Measurements from ENCODE around the gene MAST4.

DNA sequence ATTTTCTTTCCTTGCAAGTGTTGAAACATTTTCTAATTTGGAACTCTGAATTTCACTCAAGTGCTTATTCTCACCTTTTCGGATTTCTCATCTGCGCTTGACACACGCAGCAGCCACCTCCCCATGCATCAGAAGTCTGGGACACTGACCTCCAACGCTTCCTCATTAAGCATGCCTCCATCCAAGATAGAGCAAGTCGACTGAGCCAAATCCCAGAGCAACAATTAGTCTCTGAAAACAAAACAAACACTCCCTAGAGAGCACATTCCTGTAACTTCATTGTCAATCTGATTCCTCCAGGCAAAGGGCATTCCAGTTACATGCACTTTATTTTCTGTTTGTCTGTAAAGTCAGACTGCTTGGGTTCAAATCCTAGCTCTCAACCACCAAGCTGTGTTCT is 594.7 kb downstream of the MAST4 start:
- TF ChIP-seq, protein P1, sequence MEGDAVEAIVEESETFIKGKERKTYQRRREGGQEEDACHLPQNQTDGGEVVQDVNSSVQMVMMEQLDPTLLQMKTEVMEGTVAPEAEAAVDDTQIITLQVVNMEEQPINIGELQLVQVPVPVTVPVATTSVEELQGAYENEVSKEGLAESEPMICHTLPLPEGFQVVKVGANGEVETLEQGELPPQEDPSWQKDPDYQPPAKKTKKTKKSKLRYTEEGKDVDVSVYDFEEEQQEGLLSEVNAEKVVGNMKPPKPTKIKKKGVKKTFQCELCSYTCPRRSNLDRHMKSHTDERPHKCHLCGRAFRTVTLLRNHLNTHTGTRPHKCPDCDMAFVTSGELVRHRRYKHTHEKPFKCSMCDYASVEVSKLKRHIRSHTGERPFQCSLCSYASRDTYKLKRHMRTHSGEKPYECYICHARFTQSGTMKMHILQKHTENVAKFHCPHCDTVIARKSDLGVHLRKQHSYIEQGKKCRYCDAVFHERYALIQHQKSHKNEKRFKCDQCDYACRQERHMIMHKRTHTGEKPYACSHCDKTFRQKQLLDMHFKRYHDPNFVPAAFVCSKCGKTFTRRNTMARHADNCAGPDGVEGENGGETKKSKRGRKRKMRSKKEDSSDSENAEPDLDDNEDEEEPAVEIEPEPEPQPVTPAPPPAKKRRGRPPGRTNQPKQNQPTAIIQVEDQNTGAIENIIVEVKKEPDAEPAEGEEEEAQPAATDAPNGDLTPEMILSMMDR (IDR thresholded peaks at IDR 0.05; ENCODE audit: insufficient read depth, low read length), result no peak
- no peak for TF ChIP-seq GABPA (IDR thresholded peaks at IDR 0.05; ENCODE audit: low read depth)
- no peak for TF ChIP-seq POLR2AphosphoS5 (IDR thresholded peaks at IDR 0.05; ENCODE audit: low read depth)
- TF ChIP-seq SPI1 (IDR thresholded peaks at IDR 0.05; ENCODE audit: borderline replicate concordance, low read depth), result no peak
- TF ChIP-seq, protein P2, sequence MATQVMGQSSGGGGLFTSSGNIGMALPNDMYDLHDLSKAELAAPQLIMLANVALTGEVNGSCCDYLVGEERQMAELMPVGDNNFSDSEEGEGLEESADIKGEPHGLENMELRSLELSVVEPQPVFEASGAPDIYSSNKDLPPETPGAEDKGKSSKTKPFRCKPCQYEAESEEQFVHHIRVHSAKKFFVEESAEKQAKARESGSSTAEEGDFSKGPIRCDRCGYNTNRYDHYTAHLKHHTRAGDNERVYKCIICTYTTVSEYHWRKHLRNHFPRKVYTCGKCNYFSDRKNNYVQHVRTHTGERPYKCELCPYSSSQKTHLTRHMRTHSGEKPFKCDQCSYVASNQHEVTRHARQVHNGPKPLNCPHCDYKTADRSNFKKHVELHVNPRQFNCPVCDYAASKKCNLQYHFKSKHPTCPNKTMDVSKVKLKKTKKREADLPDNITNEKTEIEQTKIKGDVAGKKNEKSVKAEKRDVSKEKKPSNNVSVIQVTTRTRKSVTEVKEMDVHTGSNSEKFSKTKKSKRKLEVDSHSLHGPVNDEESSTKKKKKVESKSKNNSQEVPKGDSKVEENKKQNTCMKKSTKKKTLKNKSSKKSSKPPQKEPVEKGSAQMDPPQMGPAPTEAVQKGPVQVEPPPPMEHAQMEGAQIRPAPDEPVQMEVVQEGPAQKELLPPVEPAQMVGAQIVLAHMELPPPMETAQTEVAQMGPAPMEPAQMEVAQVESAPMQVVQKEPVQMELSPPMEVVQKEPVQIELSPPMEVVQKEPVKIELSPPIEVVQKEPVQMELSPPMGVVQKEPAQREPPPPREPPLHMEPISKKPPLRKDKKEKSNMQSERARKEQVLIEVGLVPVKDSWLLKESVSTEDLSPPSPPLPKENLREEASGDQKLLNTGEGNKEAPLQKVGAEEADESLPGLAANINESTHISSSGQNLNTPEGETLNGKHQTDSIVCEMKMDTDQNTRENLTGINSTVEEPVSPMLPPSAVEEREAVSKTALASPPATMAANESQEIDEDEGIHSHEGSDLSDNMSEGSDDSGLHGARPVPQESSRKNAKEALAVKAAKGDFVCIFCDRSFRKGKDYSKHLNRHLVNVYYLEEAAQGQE (IDR thresholded peaks at IDR 0.05; ENCODE audit: insufficient replicate concordance, low read depth), result no peak
